HG03175 (cell line): ENCODE data around the gene ALOXE3.
"Not testable (repeated sequence)": the region's sequence is repeated elsewhere in the genome, so short reads cannot be mapped to it uniquely, and the experiment has no call there.

Experiments
- ATAC-seq: cut with Tn5 transposase; IDR thresholded peaks from one replicate; pipeline ENCODE4 v1.9.1; 2021; ENCODE audit warnings: mild to moderate bottlenecking, moderate library complexity; ENCODE audit not compliant: unreplicated experiment

Gene ALOXE3

DNA sequence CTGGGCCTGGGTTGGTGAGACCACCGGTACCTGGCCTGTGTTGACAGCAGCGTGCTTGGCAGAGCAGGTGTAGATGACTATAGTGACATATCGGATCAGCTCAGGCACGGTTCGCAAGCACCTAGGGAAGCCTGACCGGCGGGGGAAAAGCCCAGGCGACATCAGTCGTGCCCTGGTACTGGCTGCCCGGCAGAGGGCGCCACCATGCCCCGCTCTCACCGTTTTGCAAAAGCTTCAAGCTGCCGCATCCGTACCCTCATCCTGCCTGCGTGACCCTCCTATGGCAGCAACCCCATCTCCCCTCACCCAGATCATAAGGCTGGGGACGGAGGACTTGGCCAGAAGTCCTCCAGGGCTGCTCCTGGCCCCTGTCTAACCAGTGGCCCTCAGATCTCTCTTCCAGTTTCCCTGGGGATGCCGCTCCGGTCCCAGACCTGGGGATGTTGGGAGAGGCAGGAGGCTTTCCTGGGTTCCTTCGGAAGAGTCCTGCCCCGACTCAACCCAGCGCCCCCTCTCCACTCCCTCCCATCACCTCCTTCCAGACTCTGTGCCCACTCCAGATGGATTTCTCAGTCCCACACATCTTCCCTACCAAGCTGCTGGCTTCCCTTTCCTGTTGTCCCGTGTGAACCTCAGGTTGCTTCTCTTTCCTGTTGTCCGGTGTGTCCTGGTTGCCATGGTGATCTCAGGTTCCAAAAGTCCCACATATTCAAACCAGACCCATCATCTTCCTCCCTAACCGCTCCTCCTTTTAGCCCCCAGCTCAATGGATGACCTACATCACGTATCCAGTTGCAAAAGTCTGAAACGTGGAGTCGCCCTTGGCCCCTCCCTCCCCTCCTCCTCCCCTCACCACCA, 44.5 kb downstream of the ALOXE3 start:
- no peak for ATAC-seq

DNA sequence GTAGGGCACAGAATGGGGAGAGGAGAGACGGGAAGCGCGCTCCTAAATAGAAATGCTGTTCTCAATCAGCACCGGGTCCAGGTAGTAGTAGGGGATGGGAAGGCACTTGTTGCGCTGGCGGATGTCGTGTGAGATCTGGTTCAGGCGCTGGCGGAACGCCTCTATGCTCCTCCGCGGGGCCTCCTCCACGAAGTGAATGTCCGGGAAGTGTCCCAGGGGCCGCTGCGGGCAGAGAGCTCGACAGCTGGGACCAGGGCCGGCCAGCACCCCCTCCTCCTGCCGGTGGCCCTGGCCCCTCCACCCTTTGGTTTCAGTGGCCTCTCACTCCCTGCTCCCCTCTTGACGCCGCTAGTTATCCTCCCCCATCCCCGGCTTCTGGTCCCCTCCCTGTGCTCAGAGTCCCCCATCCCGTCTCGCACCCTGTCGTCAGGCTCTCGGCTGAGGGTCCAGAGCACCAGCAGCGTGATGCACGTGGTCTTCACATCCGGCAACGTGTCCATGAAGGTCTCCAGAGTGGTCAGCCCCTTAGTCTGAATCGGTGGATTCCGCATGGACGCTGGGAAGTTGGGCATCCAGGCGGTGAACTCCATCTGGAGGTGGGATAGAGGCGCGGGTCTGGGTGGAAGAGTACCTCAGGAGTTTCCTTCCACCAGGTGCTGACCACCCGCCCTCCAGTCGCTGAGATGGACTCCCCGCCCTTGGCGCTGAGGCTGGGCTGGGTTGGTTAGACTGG, 45.4 kb downstream of the ALOXE3 start:
- ATAC-seq = no peak

DNA sequence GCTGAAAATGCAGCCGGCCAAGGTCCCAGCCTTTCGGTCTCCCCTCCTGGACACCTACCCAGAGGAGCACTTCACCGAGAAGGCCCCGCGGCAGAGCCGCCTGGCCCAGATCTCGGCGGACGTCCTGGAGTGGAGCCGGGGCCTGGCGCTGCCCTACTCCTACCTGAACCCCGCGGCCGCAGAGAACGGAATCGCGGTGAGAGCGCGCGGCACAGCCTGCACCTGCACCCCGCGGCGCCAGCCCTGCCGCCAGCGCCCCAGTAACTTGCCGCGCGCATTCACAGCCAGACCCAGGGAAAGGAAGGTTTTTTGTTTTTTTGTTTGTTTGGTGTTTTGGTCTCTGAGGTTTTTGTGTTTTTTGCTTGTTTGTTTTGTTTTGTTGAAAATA, 46.0 kb downstream of the ALOXE3 start:
- ATAC-seq = no peak

DNA sequence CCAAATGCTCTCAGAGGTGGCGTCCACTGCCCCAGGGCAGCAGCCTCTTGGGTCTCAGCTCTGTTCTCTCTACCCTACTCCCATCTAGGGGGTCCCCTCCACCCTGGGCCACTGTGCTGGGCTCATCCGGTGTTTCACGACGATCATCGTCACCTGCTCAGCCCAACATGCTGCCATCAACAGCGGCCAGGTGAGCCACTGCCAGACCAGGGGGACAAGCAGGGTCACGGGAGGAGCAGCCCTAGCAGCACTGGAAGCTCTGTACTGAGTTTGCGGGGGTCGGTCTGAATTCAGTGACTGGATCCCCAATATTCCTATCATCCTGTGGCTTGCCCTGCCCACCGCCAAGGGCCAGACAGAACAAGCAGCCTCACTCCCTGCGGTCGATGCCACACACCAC, 46.8 kb downstream of the ALOXE3 start:
- ATAC-seq = no peak

DNA sequence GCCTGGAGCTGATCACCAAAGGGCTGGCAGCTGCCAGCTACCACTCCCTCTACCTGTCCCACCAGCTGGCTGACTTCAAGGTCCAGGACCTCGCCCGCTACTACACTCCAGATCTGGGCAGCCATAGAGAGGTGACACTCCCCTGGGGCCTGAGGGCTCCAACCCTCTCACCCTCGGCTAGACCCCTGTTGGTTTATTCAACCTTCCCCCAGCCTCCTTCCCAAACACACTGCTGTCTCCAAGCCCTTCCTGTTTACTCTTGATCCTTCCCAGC, 48.8 kb downstream of the ALOXE3 start:
- no peak for ATAC-seq

DNA sequence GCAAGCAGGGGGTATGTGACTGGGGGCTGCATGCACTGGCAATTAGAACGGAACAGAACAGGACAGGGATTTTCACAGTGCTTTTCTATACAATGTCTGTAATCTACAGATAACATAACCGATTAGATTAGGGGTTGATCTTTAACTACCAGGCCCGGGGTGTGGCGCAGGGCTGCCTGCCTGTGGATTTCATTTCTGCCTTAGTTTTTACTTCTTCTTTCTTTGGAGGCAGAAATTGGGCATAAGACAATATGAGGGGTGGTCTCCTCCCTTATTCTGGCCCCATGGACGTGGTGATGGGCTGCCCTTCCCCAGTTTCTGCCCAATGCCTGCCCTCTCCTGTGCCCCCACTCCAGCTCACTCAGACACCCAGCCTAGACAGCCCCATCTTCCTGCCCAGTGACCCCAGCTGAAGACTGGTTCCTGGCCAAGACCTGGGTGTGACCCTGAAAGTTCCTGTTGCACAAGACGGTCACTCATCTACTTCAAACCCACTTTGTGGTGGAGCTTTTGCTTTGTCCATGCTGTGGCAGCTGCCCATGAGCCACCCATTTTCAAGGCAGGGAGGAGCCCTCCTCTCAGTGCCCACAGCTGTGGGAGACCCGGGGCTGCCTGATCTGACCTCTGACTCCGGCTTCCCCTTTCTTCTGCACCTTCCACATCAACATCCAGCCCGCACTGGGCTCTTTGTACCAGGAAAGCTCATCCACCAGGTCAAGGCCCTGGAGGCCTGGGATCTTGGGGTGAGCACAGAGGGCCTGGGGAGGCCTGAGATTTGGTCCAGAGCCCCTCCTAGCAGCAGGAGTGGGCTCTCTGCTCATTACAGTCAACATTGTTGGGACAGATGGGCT, 49.4 kb downstream of the ALOXE3 start:
- ATAC-seq = no peak

DNA sequence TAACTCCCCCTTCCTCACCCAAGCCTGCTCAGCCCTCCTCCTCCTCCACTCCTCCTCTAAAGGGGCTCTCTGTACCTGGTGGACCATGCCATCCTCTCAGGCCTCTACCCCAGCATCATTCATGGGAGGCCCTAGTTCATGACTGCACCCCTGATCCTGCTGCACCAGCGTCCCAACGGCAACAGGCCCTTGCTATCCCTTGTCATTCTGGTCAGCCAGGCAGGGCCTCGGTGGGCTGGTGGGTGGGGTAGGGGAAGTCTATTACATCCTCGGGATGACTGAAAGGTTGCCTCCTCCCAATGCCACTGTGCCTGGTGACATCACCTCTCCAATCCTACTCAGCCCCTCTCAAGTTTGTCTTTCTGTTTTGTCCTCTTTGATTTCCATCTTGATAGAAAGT, 50.5 kb downstream of the ALOXE3 start:
- ATAC-seq = no peak

DNA sequence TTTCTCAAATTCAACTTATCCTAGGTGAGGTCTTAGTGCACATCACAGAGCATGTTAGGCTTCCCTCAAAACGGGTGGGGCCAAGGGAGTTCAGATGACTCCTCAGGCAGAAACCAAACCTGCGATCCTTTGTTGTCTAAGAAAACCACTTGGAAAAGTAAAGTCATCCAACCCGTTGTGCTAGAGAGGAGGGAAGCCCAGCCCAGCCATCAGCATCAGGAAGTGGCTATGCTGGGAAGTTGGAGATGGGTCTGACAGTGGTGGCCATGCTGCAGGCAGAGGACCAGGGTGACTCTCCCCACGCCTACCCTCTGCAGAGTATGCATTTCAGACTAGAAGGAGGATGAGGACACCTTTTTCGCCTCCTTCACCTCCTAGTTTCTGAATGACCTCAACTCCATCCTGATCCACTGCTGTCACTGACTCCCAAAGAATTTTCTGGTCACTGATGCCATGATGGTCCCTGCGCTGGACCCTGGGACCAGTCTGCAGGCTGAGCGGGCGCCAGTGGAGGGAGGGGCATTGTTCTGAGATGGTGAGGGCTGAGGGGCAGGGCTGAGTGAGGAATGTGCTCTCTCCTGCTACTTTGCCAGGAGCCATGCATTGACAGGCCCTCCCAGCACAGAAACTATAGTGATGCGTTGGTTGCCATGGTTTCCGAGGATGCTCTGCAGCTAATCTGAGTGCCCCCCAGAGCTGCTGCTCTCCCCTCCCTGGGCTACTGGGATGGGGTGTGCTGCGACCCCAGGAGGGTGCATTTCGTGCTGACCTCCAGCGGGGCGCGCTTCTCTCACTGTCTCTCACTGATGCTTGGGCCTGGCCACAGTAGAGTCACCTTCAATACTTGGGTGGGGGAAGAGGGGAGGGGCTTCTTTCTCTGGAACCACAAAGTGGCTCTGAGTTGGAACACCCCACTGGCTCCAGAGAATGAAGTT, 51.2 kb downstream of the ALOXE3 start:
- no peak for ATAC-seq

DNA sequence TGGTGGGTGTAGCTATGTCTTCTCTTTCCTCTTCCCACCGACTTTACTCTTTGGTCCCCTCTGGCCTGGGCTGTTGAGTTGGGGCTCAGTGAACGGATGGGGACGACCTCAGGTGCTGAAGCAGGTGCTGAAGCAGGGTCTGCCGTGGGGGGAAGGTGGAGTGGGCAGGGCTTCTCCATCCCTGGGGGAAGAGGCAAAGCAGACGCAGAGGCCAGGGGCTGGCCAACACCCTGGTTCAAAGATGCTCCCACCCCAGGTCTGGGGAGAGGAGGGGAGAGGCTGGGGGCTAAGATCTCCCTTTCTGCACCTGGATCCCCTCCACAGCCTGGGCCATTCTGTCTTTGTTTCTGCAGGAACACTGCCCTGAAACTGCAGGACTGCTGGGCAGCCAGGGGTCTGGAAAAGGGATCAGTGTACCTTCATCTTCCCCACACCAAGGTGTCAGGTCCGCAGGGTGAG, 53.7 kb downstream of the ALOXE3 start:
- ATAC-seq = no peak

DNA sequence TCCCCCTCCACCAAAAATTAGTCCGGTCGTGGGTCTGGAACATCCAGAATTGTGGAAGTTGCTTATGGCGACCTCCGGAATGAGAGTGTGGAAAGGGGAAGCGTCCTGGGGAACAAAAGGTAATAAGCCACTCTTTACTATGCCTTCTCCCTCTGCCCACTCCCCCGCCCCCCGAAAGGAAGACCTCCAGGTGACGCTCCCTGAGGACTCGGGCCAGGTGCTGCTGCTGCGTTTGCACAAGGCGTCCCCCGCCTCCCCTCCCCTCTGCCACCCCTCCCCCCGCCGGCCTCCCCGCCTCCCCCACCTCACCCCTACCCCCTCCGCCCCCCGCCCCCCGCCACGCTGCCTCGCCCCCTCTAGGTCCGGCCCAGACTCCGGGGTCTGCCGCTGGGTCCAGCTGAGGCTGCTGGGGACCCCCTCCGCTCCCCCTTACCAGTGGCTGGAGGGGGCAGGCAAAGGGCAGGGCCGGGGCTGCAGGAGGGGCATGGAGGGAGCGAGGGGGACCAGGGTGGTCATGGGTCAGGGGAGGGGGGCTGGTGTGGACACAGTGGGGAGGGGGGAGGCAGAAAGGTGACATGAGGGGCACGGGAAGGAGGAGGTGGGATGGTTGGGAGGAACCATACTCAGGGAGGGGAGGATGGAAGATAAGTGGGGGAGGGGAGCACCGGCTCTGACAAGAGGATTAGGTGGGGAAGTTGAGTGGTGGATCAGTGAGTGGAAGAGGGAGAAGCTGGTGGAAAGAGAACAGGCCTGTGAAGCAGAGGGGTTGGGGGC, 54.4 kb downstream of the ALOXE3 start:
- no peak for ATAC-seq

DNA sequence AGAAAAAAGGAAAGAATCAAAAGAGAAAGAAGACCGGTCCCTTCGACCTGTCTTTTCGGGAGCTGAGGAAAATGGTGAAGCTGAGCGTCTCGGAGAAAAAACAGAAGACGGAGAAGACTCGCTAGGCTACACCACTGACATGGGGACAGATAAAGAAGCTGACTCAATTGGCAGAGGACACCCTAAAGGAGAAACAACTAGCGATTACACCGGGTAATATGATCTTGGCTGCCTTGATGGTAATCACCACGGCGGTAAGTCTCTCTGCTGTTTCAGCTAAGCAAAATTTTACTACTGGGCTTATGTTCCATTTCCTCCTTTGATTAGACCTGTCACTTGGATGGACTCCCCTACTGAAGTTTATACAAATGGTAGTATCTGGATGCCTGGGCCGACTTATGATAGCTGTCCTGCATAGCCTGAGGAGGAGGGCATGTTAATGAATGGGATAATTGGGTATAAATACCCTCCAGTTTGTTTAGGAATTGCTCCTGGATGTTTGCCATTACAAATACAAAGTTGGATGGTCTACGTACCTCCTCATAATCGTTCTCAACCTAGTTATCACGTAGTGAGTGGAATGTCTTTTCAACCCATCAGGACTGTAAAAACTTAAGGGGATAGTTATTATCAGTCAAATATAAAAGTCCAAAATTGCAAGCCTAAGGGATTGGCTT, 55.4 kb downstream of the ALOXE3 start:
- ATAC-seq = no peak

DNA sequence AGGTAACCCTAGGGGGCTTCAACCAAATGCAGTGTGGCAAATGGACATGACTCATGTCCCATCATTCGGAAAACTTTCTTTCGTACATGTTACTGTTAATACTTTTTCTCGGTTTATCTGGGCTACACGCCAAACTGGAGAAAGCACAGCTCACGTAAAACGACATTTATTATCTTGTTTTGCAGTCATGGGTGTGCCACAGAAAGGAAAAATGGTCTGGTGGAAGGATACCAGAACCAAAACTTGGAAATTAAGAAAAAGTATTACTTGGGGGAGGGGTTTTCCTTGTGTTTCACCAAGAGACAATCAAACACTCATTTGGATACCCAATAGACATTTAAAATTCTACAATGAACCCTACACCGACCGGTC, 55.9 kb downstream of the ALOXE3 start:
- no peak for ATAC-seq

DNA sequence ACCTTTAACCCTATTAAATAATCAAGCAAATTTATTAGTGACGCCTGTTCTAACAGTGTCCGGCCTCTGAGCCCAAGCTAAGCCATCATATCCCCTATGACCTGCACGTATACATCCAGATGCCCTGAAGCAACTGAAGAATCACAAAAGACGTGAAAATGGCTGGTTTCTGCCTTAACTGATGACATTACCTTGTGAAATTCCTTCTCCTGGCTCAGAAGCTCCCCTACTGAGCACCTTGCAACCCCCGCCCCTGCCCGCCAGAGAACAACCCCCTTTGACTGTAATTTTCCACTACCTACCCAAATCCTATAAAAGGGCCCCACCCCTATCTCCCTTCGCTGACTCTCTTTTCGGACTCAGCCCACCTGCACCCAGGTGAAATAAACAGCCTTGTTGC, 56.5 kb downstream of the ALOXE3 start:
- not testable (repeated sequence) for ATAC-seq

DNA sequence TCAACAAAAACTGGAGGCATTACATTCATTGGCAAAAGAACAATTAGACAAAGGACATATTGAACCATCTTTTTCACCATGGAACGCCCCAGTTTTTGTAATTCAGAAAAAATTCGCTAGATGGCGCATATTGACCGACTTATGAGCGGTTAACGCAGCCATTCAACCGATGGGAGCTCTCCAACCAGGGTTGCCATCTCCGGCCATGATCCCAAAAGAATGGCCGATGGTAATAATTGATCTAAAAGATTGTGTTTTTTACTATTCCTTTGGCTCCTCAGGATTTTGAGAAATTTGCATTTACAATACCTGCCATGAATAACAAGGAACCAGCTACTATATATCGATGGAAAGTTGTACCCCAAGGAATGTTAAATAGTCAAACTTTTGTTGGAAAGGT, 58.0 kb downstream of the ALOXE3 start:
- ATAC-seq = no peak

DNA sequence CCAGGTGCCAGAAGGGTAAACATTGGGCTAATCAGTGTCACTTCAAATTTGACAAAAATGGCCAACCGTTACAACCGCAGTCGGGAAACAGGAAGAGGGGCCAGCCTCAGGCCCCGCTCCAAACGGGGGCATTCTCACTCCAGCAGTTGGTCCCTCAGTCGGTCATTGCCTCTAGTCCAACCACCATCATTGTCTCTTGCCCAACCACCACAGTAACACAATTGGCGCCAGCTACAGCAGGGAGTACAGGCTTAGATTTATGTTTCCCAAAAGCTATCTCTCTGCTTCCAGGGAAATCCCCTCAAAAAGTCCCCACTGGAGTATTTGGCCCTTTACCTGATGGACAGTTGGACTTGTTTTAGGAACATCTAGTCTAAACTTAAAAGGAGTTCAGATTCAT, 59.2 kb downstream of the ALOXE3 start:
- no peak for ATAC-seq

DNA sequence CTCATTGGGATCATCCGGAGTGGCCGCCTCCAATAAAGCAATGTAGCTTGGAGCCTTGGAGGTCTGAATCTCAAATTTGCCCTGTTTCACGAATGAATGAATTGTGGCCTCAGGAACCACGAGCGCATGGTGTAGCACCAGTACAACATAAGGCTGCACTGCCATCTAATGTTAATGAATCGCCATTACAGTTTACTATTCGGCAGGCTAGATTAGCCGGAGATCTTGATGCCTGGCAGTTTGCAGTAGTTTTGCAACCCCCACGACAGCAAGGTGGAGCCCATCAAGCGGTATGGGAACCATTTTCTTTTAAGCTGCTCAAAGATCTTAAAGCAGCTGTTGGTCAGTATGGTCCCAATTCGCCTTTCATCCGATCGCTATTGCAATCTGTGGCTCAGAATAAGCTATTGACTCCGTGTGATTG, 60.6 kb downstream of the ALOXE3 start:
- peak; percentile 39 for ATAC-seq

DNA sequence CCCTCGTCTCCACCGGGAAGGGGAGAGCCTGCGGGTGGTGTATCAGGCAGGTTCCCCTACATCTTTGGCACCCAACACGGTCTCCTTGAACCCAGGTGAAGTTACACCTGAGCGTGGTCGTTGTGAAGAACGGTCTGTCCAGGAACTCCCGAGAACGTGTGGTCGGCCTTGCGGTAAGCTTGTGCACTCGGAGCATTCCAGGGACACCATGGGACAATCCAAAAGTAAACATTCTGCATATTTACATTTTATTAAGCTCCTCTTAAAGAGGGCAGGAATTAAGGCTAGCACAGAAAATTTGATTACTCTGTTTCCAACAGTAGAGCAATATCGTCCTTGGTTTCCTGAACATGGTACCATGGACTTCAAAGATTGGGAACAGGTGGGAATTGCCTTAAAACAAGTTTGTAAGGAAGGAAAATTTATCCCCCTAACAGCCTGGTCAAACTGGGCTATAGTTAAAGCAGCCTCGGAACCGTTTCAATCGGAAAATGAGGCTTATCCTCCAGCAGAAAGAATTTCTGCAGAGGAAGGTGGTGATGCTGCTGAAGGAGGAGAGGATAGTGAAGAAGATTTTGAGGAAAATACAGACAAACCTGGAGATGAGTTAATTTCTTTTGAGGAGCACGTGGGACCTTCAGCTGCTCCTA, 61.2 kb downstream of the ALOXE3 start:
- ATAC-seq = no peak

DNA sequence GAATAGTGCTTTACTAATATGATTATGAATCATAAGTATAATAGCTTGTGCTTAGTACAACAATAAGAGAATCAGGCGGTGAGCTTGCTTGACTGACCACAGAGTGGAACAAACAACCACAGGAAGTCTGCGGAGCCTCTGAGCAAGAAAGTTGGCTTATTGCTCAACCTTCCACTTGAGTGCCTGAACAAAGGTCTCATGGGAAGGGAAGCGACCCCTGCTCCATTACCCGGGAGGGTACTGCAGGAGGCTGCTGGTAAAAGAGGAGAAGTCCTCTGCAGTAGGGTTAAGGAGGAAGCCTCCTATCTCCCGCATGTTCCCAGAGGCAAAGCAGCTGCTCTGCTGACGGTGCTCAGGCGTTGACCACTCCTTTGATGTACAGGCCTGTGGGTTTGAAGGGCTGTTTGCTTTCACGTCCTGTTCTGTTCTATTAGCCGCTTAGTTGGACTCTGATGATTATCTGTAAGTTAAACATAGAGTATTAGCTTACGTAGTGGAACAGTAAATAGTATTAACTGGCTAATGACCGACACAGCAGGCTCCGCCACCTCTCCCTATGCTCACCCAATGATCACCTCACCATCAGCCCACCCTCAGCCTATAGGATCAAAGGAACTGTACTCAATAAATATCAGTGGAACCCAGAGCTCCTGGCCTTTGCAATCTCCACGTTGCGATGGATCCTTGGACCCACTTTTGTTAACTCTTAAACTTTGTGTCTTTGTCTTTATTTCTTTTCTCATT, 61.9 kb downstream of the ALOXE3 start:
- ATAC-seq = peak; percentile 56
